ENCODE measurements around the gene ADRA2B. TPM values are rescaled to one million over a fixed set of nuclear protein-coding genes. Genes with fewer than 3 reads are reported as not detected.

ADRA2B gene
- total and polyA plus RNA-seq, 9 donors, result 2.2 to 3.6 (median 2.9) TPM

- H3K27me3 ChIP-seq (ENCODE audit: control insufficient read depth, insufficient read depth, low read length), result peaks cover 2% of the 10 kb centered on the region
- H3K36me3 ChIP-seq (ENCODE audit: control insufficient read depth, insufficient read depth, low read length), result no peaks in the 10 kb centered on the region
- H3K4me3 ChIP-seq (ENCODE audit: low read length), result no peak overlapping the region
- H3K27ac ChIP-seq (ENCODE audit: low read length), result no peak overlapping the region
- WGBS (ENCODE audit: insufficient coverage), result 83% methylated on average over 3 of the region's 5 CpGs
- DNase-seq, result no peak
- peaks cover 12% of the 10 kb centered on the region for H3K4me1 ChIP-seq (ENCODE audit: control insufficient read depth, insufficient read depth, low read length)
- H3K9me3 ChIP-seq (replicated peaks; ENCODE audit: control insufficient read depth, low read depth, low read length), result no peaks in the 10 kb centered on the region
Measured at GRCh38 chr2:96097441-96097840, 18.9 kb downstream of the ADRA2B start.

- DNase-seq, result no peak
- Histone ChIP-seq H3K4me3 (ENCODE audit: low read length) (no peak overlapping the region), H3K4me1 (ENCODE audit: control insufficient read depth, insufficient read depth, low read length) (peaks cover 26% of the 10 kb centered on the region), H3K36me3 (ENCODE audit: control insufficient read depth, insufficient read depth, low read length) (no peaks in the 10 kb centered on the region), H3K27ac (ENCODE audit: low read length) (no peak overlapping the region), H3K9me3 (replicated peaks; ENCODE audit: control insufficient read depth, low read depth, low read length) (no peaks in the 10 kb centered on the region), H3K27me3 (ENCODE audit: control insufficient read depth, insufficient read depth, low read length) (peaks cover 2% of the 10 kb centered on the region)
- 73% methylated on average over 4 of the region's 7 CpGs for WGBS (ENCODE audit: insufficient coverage)
Measured at GRCh38 chr2:96095116-96095636, 21.2 kb downstream of the ADRA2B start.

- no peak for DNase-seq
- no peak overlapping the region for H3K4me3 ChIP-seq (ENCODE audit: low read length)
- no peaks in the 10 kb centered on the region for H3K36me3 ChIP-seq (ENCODE audit: control insufficient read depth, insufficient read depth, low read length)
- peaks cover 2% of the 10 kb centered on the region for H3K27me3 ChIP-seq (ENCODE audit: control insufficient read depth, insufficient read depth, low read length)
- no peaks in the 10 kb centered on the region for H3K9me3 ChIP-seq (replicated peaks; ENCODE audit: control insufficient read depth, low read depth, low read length)
- peaks cover 26% of the 10 kb centered on the region for H3K4me1 ChIP-seq (ENCODE audit: control insufficient read depth, insufficient read depth, low read length)
- WGBS (ENCODE audit: insufficient coverage), result 89% methylated on average over 4 of the region's 4 CpGs
- no peak overlapping the region for H3K27ac ChIP-seq (ENCODE audit: low read length)
Measured at GRCh38 chr2:96093528-96093927, 22.8 kb downstream of the ADRA2B start.

GRCh38 chr2:96092951-96093350, 23.4 kb downstream of the ADRA2B start:
- no peaks in the 10 kb centered on the region for H3K36me3 ChIP-seq (ENCODE audit: control insufficient read depth, insufficient read depth, low read length)
- H3K4me1 ChIP-seq (ENCODE audit: control insufficient read depth, insufficient read depth, low read length), result peaks cover 25% of the 10 kb centered on the region
- H3K27me3 ChIP-seq (ENCODE audit: control insufficient read depth, insufficient read depth, low read length), result peaks cover 2% of the 10 kb centered on the region
- 93% methylated on average over 2 of the region's 3 CpGs for WGBS (ENCODE audit: insufficient coverage)
- H3K27ac ChIP-seq (ENCODE audit: low read length), result no peak overlapping the region
- no peak overlapping the region for H3K4me3 ChIP-seq (ENCODE audit: low read length)
- DNase-seq, result no peak
- H3K9me3 ChIP-seq (replicated peaks; ENCODE audit: control insufficient read depth, low read depth, low read length), result no peaks in the 10 kb centered on the region

- peaks cover 2% of the 10 kb centered on the region for H3K27me3 ChIP-seq (ENCODE audit: control insufficient read depth, insufficient read depth, low read length)
- peaks cover 25% of the 10 kb centered on the region for H3K4me1 ChIP-seq (ENCODE audit: control insufficient read depth, insufficient read depth, low read length)
- no peaks in the 10 kb centered on the region for H3K9me3 ChIP-seq (replicated peaks; ENCODE audit: control insufficient read depth, low read depth, low read length)
- DNase-seq, result no peak
- no peaks in the 10 kb centered on the region for H3K36me3 ChIP-seq (ENCODE audit: control insufficient read depth, insufficient read depth, low read length)
- 100% methylated on average over 1 of the region's 4 CpGs for WGBS (ENCODE audit: insufficient coverage)
- H3K27ac ChIP-seq (ENCODE audit: low read length), result no peak overlapping the region
- H3K4me3 ChIP-seq (ENCODE audit: low read length), result no peak overlapping the region
Measured at GRCh38 chr2:96092573-96092877, 23.8 kb downstream of the ADRA2B start.

GRCh38 chr2:96091711-96092572, 24.4 kb downstream of the ADRA2B start:
- no peak overlapping the region for H3K4me3 ChIP-seq (ENCODE audit: low read length)
- 55% methylated on average over 11 of the region's 18 CpGs for WGBS (ENCODE audit: insufficient coverage)
- H3K27ac ChIP-seq (ENCODE audit: low read length), result no peak overlapping the region
- peaks cover 2% of the 10 kb centered on the region for H3K27me3 ChIP-seq (ENCODE audit: control insufficient read depth, insufficient read depth, low read length)
- H3K36me3 ChIP-seq (ENCODE audit: control insufficient read depth, insufficient read depth, low read length), result no peaks in the 10 kb centered on the region
- no peak for DNase-seq
- H3K9me3 ChIP-seq (replicated peaks; ENCODE audit: control insufficient read depth, low read depth, low read length), result no peaks in the 10 kb centered on the region
- peaks cover 25% of the 10 kb centered on the region for H3K4me1 ChIP-seq (ENCODE audit: control insufficient read depth, insufficient read depth, low read length)

GRCh38 chr2:96091141-96091710, 25.1 kb downstream of the ADRA2B start:
- Histone ChIP-seq H3K27me3 (ENCODE audit: control insufficient read depth, insufficient read depth, low read length) (peaks cover 2% of the 10 kb centered on the region), H3K4me3 (ENCODE audit: low read length) (no peak overlapping the region), H3K36me3 (ENCODE audit: control insufficient read depth, insufficient read depth, low read length) (no peaks in the 10 kb centered on the region), H3K9me3 (replicated peaks; ENCODE audit: control insufficient read depth, low read depth, low read length) (no peaks in the 10 kb centered on the region), H3K4me1 (ENCODE audit: control insufficient read depth, insufficient read depth, low read length) (peaks cover 25% of the 10 kb centered on the region), H3K27ac (ENCODE audit: low read length) (no peak overlapping the region)
- WGBS (ENCODE audit: insufficient coverage), result 76% methylated on average over 14 of the region's 14 CpGs
- DNase-seq, result no peak

- no peaks in the 10 kb centered on the region for H3K36me3 ChIP-seq (ENCODE audit: control insufficient read depth, insufficient read depth, low read length)
- no peak overlapping the region for H3K4me3 ChIP-seq (ENCODE audit: low read length)
- 69% methylated on average over 9 of the region's 12 CpGs for WGBS (ENCODE audit: insufficient coverage)
- H3K27me3 ChIP-seq (ENCODE audit: control insufficient read depth, insufficient read depth, low read length), result no peaks in the 10 kb centered on the region
- DNase-seq, result no peak
- no peak overlapping the region for H3K27ac ChIP-seq (ENCODE audit: low read length)
- H3K9me3 ChIP-seq (replicated peaks; ENCODE audit: control insufficient read depth, low read depth, low read length), result no peaks in the 10 kb centered on the region
- peaks cover 25% of the 10 kb centered on the region for H3K4me1 ChIP-seq (ENCODE audit: control insufficient read depth, insufficient read depth, low read length)
Measured at GRCh38 chr2:96090196-96090926, 26.0 kb downstream of the ADRA2B start.

GRCh38 chr2:96089356-96090195, 26.8 kb downstream of the ADRA2B start:
- WGBS (ENCODE audit: insufficient coverage), result 45% methylated on average over 16 of the region's 22 CpGs
- Histone ChIP-seq H3K4me1 (ENCODE audit: control insufficient read depth, insufficient read depth, low read length) (peaks cover 26% of the 10 kb centered on the region), H3K4me3 (ENCODE audit: low read length) (no peak overlapping the region), H3K27ac (ENCODE audit: low read length) (no peak overlapping the region), H3K27me3 (ENCODE audit: control insufficient read depth, insufficient read depth, low read length) (no peaks in the 10 kb centered on the region), H3K36me3 (ENCODE audit: control insufficient read depth, insufficient read depth, low read length) (no peaks in the 10 kb centered on the region), H3K9me3 (replicated peaks; ENCODE audit: control insufficient read depth, low read depth, low read length) (no peaks in the 10 kb centered on the region)
- DNase-seq, result peak; percentile 49

All from muscle of leg (tissue), 11 donors.